HG03469 (cell line): ENCODE measurements around the gene BNIP2.
A peak's percentile ranks its signal among the peaks of the same experiment; 100 is the strongest.
"Not testable (repeated sequence)": the region's sequence is repeated elsewhere in the genome, so short reads cannot be mapped to it uniquely, and the experiment has no call there.

Experiments used
- ATAC-seq: cut with Tn5 transposase; IDR thresholded peaks from one replicate; pipeline ENCODE4 v1.9.1; 2021; ENCODE audit warnings: mild to moderate bottlenecking, moderate library complexity, moderate number of reproducible peaks; ENCODE audit not compliant: unreplicated experiment

Gene BNIP2

GRCh38 chr15:59689626-59690236 is 611 bp upstream of the BNIP2 start:
- ATAC-seq = no peak

- no peak for ATAC-seq
Observed at GRCh38 chr15:59688423-59688781, 718 bp downstream of the BNIP2 start.

- ATAC-seq = no peak
Observed at GRCh38 chr15:59687836-59688235, 1.3 kb downstream of the BNIP2 start.

- ATAC-seq = no peak
Observed at GRCh38 chr15:59686389-59686788, 2.7 kb downstream of the BNIP2 start.

- no peak for ATAC-seq
Observed at GRCh38 chr15:59685737-59686297, 3.3 kb downstream of the BNIP2 start.

- ATAC-seq = no peak
Observed at GRCh38 chr15:59680870-59681269, 8.2 kb downstream of the BNIP2 start.

GRCh38 chr15:59680346-59680745 is 8.8 kb downstream of the BNIP2 start:
- ATAC-seq = no peak

- ATAC-seq = no peak
Observed at GRCh38 chr15:59678620-59679019, 10.5 kb downstream of the BNIP2 start.

- ATAC-seq = no peak
Observed at GRCh38 chr15:59678172-59678571, 10.9 kb downstream of the BNIP2 start.

- no peak for ATAC-seq
Observed at GRCh38 chr15:59676565-59676964, 12.6 kb downstream of the BNIP2 start.

- ATAC-seq = no peak
Observed at GRCh38 chr15:59674361-59674877, 14.7 kb downstream of the BNIP2 start.

- no peak for ATAC-seq
Observed at GRCh38 chr15:59668556-59668955, 20.6 kb downstream of the BNIP2 start.

- ATAC-seq = no peak
Observed at GRCh38 chr15:59662260-59662659, 26.9 kb downstream of the BNIP2 start.

- ATAC-seq = no peak
Observed at GRCh38 chr15:59659366-59659765, 29.8 kb downstream of the BNIP2 start.

GRCh38 chr15:59657635-59658125 is 31.4 kb downstream of the BNIP2 start:
- ATAC-seq = peak; percentile 5

GRCh38 chr15:59656897-59657634 is 32.1 kb downstream of the BNIP2 start, which contains the start of gene GTF2A2:
GTF2A2 (minus strand) TSS chr15:59657515; CDS start chr15:59652277, 5,238 bp downstream.
- peak; percentile 92 for ATAC-seq

GRCh38 chr15:59654046-59654445 is 35.1 kb downstream of the BNIP2 start:
- ATAC-seq = no peak

- ATAC-seq = no peak
Observed at GRCh38 chr15:59649603-59650002, 39.5 kb downstream of the BNIP2 start.

- no peak for ATAC-seq
Observed at GRCh38 chr15:59647085-59647484, 42.0 kb downstream of the BNIP2 start.

- no peak for ATAC-seq
Observed at GRCh38 chr15:59646277-59646676, 42.8 kb downstream of the BNIP2 start.

GRCh38 chr15:59645812-59646211 is 43.3 kb downstream of the BNIP2 start:
- not testable (repeated sequence) for ATAC-seq

- ATAC-seq = no peak
Observed at GRCh38 chr15:59644756-59645155, 44.4 kb downstream of the BNIP2 start.
